ENCODE data around the gene ABHD6.
"Not testable (repeated sequence)": the region's sequence is repeated elsewhere in the genome, so short reads cannot be mapped to it uniquely, and the experiment has no call there.

The ABHD6 gene

GRCh38 chr3:58242340-58242739 is 4.7 kb downstream of the ABHD6 start:
- no peak for DNase-seq (ENCODE audit: low read depth, low spot score)

GRCh38 chr3:58242860-58243259 is 5.3 kb downstream of the ABHD6 start:
- not testable (repeated sequence) for DNase-seq (ENCODE audit: low read depth, low spot score)

- no peak for DNase-seq (ENCODE audit: low read depth, low spot score)
Observed at GRCh38 chr3:58243976-58244585, 6.5 kb downstream of the ABHD6 start.

GRCh38 chr3:58246148-58247047 is 8.8 kb downstream of the ABHD6 start:
- peak; percentile 40 for DNase-seq (ENCODE audit: low read depth, low spot score)

GRCh38 chr3:58249358-58250092 is 11.9 kb downstream of the ABHD6 start:
- peak; percentile 39 for DNase-seq (ENCODE audit: low read depth, low spot score)

GRCh38 chr3:58250093-58250707 is 12.6 kb downstream of the ABHD6 start:
- peak; percentile 12 for DNase-seq (ENCODE audit: low read depth, low spot score)

- DNase-seq (ENCODE audit: low read depth, low spot score) = no peak
Observed at GRCh38 chr3:58251631-58252035, 14.0 kb downstream of the ABHD6 start.

- DNase-seq (ENCODE audit: low read depth, low spot score) = no peak
Observed at GRCh38 chr3:58254144-58254543, 16.6 kb downstream of the ABHD6 start.

GRCh38 chr3:58256061-58256460 is 18.5 kb downstream of the ABHD6 start:
- no peak for DNase-seq (ENCODE audit: low read depth, low spot score)

GRCh38 chr3:58256511-58256910 is 18.9 kb downstream of the ABHD6 start:
- no peak for DNase-seq (ENCODE audit: low read depth, low spot score)

GRCh38 chr3:58258392-58259055 is 20.9 kb downstream of the ABHD6 start:
- no peak for DNase-seq (ENCODE audit: low read depth, low spot score)

- no peak for DNase-seq (ENCODE audit: low read depth, low spot score)
Observed at GRCh38 chr3:58260261-58260731, 22.7 kb downstream of the ABHD6 start.

GRCh38 chr3:58260733-58261132 is 23.1 kb downstream of the ABHD6 start:
- no peak for DNase-seq (ENCODE audit: low read depth, low spot score)

- no peak for DNase-seq (ENCODE audit: low read depth, low spot score)
Observed at GRCh38 chr3:58261954-58262666, 24.5 kb downstream of the ABHD6 start.

- no peak for DNase-seq (ENCODE audit: low read depth, low spot score)
Observed at GRCh38 chr3:58266577-58266976, 29.0 kb downstream of the ABHD6 start.

- DNase-seq (ENCODE audit: low read depth, low spot score) = not testable (repeated sequence)
Observed at GRCh38 chr3:58267543-58267942, 30.0 kb downstream of the ABHD6 start.

- no peak for DNase-seq (ENCODE audit: low read depth, low spot score)
Observed at GRCh38 chr3:58269356-58269755, 31.8 kb downstream of the ABHD6 start.

GRCh38 chr3:58270485-58270884 is 32.9 kb downstream of the ABHD6 start:
- DNase-seq (ENCODE audit: low read depth, low spot score) = no peak

- no peak for DNase-seq (ENCODE audit: low read depth, low spot score)
Observed at GRCh38 chr3:58271901-58272501, 34.4 kb downstream of the ABHD6 start.

GRCh38 chr3:58272891-58273290 is 35.3 kb downstream of the ABHD6 start:
- DNase-seq (ENCODE audit: low read depth, low spot score) = no peak

Measured in ELF-1 (cell line).